GM18868 (cell line): ENCODE measurements around the gene KIF16B.

Source experiments
- ATAC-seq: cut with Tn5 transposase; IDR thresholded peaks from one replicate; pipeline ENCODE4 v1.9.1; 2021; ENCODE audit warnings: mild to moderate bottlenecking, moderate library complexity; ENCODE audit not compliant: unreplicated experiment

KIF16B gene

DNA sequence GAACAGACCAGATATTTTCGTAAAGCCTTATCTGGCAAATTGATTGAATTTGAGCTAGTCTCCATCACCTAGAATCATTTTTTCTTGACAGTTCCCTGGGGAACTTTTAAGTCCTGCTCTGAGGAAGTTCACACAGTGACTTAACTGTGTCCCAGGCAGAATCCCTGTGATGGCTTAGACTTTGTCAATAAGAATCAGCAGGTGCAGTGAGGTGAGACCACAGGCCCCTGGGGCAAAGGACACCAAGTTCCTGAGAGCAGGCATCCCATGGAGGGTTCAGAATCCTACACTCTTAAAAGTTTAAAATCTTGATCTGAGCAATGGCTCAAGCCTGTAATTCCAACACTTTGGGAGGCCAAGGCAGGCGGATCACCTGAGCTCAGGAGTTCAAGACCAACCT lies 13.0 kb downstream of the KIF16B start:
- no peak for ATAC-seq

DNA sequence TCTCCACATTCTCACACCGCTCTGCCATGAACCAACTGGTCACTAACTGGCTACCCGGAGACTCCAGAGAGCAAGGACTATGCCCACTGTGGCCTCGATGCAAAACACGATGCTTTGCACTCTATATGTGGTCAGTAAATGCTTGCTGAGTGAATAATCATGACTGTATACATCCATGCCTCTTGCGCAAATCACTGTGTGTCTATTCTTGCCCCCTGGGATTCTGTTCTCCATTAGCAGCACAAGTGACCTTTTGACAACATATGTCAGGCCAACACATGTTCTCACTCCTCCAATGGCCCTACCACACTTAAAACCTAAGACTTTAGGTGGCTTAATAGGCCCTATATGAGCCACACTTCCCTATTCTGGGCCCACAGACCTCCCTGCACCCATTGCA lies 16.9 kb downstream of the KIF16B start:
- no peak for ATAC-seq

DNA sequence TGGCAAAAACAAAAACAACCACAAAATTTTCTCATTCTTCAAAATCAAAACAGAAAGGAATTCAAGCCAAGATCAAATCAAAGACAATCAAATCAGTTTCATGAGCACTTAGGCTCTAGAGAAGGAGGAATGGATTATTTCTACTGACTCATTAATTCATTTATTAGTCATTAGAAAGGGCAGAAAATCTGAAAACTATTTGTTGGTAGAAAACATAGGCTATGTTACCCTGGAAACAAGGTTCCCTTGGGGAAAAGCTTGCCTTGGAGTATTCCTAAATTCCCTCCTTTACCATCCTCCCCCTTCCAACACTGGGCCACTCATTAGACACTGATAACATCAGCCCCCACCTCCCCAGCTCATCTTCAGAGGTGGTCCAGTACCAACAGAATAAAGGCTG lies 17.5 kb downstream of the KIF16B start:
- ATAC-seq = no peak

DNA sequence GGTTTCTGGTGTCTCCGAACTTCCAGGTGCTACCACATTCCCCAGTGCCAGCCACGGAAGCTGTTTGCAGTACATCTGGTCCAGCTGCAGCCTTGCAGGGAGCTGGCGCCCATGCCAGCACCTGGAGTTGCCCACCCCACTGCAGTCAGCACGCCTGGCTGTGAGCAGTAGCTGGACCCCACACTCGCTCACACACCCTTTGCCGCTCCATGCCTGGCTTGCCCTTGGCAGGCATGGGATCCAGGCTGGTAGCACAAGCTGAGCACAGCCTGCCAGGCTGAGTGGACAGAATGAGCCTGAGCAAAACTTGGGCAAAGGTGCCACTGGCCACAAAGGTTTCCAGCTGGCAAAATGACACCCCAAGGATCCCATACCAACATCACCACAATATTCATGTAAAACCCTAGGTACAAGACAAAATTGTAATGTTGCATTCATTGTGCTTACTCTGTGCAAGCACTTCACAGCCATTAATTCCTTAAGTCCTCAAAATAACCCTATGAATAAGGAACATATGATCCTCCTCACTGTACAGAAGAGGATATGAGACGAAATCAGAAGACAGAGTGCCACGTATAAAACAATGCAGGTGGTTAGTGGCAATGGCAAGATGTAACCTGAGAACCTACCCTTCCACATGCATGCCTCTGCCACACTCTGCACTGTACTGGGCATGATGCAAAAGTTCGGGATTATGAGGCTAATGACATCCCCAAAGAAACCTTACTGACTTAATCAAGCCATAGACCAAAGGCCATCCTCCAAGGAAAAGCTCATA lies 18.3 kb downstream of the KIF16B start:
- ATAC-seq = no peak

DNA sequence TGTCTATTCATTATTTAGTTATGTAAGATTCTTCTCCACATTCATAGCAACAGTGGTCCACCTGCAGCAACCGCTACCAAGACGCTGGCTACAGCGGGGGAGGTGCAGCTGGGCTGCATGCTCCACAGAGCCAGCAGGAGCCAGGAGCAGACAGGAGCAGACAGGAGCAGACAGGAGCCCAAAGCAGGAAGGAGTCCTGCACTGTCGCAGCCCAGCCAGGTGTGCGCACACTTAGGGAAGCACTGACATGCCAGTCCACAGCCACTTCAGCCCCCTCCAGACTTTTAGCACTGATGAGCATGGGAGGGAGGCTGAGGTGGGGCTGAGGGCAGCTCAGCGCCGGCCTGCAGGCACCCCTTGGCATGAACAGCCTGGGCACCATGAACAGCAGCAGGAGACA lies 19.6 kb downstream of the KIF16B start:
- ATAC-seq = no peak

DNA sequence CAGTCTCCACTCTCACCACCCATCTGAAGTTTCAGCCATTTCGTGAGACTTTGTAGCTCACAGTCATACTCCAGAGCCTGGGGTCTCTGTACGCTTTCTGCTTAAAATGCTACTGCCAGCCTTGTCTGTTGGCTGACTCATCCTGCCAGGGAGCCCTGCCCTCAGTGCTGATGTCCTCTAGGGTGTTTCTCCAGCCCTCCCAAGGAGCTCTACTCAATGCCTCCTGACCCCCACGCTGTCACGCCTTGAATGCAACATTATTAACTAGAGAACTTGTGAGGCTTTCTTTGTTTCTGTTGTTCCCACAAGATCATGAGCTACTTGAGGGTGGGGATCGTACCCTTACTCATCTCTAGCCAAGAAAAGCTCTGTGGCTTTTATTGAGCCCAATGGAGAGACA lies 20.1 kb downstream of the KIF16B start:
- ATAC-seq = no peak

DNA sequence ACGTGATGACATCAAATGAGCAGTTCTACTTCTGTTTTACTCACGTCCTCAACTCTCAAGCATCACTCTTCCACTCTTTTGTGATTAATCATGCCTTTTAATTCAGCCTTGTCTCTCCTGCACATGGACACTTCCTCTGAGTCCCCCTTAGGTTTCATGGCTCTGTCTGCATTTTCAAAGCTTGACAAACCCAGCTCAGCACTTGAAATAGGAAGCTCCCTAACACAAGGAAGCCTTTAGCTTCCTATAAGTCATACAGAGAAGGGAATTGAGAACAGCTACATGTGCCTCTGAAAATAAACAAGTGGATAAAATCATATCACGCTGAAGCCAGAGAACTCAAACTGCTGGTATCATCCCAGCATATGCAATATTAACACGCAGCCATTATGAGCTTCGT lies 21.2 kb downstream of the KIF16B start:
- ATAC-seq = no peak

DNA sequence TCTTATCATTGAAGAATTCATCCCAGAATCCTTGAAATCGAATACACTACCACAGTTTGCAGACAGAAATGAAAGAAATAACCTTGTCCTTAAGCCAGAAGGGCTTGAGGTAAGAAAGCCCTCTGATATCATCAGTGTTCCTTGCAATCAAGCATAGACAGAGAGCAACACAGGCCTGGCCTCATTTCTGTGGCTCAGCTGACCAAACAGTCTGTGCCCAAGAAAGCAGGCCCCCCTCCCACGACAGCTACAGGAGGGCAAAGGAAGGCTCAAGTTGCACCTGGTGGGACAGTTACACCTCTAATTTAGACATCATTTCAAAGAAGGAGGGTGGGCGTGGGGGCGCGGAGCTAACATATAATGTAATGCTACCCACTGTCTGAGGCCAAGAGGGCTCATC lies 21.6 kb downstream of the KIF16B start:
- no peak for ATAC-seq

DNA sequence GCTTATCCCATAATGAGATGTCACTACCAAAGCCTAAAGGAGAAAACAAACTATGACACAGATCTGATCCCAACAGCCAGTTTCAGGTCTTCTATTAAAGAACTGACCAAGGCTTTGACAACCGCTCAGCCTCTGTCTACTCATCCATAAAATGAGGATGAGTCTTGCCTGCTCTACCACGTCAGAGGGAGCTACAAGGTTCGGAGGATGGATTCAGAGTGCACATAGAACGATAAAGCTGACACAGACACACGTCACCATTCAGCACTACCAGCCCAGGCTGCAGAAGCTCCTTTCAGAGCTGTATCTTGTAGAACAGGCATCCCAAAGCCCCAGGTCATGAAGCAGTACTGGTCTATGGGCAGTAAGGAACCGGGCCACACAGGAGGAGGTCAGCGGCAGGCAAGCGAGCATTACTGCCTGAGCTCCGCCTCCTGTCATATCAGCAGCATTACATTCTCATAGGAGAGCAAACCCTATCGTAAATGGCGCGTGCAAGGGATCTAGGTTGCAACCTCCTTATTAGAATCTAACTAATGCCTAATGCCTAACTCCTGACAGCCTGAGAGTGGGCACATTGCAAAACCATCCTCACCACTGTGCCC lies 25.1 kb downstream of the KIF16B start:
- ATAC-seq = no peak

DNA sequence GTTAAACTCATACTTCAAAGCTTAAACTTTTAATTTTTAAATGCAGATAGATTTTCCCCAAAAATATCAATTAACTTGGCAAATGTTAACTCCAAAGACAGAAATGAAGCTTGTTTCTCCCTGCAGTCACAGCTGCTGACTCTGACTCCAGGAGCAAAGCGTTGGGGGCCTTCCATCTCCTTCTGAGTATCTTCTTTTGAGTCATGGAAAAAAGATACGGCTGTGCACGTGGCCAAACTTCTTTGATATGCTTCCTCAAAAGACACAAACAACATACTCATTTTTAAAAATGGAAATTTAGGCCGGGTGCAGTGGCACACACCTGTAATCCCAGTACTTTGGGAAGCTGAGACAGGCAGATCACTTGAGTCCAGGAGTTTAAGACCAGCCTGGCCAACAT lies 28.3 kb downstream of the KIF16B start:
- ATAC-seq = no peak

DNA sequence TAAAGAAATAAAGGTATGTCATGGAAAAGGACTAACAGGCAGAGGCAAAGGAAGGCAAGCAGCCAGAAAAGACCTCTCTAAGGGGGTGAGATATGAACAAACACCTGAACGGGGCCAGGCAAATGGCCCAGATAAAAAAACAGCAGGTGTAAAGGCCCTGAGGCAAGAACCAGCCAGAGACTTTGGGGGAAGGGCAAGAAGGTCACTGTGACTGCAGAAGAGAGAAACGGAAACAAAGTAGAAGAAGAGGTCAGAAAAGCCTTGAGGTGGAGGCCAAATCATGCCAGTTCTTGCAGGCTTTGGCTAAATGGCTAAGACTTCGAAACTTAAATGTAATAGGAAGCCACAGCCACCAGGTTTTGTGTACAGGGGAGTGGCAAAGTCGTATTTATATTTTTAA lies 30.8 kb downstream of the KIF16B start:
- no peak for ATAC-seq

DNA sequence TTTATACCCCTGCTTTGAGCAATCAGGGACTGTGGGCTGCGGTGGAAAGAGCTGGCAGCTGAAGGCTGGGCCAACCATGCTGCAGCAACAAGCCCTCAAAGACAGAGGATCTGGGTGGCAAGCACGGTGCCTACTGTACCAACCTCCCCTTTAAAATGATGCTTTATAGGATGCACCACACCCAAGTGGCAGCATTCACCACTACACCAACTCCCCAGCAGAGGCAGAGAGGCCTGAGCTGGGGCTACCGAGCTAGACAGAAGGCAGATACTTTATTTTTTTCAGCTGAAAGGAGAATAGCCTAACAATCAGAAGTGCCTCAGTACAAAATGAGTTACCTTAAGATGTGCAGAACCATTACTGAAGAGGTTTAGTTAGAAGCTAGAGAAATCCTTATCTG lies 31.4 kb downstream of the KIF16B start:
- ATAC-seq = no peak

DNA sequence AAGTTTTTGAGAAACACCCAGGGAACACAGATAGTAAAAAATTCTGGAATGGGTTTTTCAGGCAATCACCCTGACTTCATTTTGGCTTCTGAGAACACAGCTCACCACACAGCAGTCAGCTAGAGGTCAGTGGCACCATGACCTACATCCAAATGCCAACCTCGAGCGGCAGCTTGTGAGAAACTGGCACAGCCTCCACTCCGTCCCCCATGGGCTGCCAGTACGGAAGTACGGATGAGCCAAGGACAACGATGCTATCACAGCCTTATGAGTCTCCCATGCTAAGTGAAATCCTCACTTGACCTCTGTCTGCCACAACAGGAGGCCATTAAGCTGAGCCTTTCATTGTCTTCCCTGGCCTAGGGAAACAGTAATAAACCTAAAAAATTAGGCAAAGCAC lies 32.0 kb downstream of the KIF16B start:
- ATAC-seq = no peak

DNA sequence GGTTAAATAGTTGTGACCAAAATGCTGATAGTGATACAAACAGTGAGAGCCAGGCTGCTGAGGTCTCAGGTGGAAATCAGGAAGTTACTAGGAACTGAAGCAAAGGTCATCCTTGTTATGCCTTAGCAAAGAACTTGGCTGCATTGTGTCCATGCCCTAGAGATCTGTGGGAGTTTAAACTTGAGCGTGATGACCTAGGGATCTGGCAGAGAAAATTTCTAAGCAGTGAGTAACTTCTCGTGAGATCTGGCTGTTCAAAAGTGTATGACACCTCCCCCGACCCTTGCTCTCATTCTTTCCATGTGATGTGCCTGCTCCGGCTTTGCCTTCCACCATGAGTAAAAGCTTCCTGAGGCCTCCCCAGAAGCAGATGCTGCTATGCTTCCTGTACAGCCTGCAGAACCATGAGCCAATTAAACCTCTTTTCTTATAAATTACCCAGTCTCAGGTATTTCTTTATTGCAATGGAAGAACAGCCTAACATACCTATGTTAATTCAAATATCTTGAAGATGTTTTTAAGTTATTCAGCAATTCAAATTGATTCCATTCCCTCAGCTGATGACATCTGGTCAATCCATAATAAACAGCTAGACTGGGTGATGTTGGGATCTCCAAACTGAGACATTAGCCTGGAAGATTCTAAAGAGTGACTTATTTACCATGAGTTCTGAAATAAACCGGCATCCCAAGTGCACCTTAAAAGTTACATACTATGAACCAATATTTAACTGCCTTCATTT lies 33.8 kb downstream of the KIF16B start:
- ATAC-seq = no peak

DNA sequence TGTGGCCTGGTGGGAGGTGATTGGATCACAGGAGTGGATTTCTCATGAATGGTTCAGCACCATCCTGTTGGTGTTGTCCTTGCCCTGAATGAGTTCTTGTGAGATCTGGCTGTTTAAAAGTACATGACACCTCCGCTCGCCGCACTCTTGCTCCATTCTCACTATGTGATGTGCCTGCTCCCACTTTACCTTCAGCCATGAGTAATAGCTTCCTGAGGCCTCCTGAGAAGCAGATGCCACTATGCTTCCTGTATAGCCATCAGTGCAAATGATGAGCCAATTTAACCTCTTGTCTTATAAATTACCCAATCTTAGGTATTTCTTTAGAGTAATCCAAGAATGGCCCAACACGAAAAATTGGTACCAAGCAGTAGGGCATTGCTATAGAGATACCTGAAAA lies 34.5 kb downstream of the KIF16B start:
- no peak for ATAC-seq

DNA sequence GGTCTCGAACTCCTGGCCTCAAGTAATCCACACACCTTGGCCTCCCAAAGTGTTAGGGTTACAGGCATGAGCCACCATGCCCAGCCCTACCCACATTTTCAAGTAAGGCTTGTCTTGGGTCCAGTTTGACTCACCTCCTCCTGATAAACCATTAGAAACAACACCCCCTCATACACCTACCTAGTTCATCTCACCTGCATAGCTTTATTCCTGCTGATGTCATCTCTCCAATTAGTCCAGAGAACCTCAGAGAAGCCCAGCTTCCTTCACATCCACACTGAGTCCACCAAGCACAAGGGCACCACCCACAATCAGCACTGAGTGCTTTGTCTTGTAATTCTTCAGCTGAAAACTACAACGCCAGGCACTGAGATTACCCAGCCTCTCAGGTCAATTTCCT lies 35.3 kb downstream of the KIF16B start:
- ATAC-seq = no peak

DNA sequence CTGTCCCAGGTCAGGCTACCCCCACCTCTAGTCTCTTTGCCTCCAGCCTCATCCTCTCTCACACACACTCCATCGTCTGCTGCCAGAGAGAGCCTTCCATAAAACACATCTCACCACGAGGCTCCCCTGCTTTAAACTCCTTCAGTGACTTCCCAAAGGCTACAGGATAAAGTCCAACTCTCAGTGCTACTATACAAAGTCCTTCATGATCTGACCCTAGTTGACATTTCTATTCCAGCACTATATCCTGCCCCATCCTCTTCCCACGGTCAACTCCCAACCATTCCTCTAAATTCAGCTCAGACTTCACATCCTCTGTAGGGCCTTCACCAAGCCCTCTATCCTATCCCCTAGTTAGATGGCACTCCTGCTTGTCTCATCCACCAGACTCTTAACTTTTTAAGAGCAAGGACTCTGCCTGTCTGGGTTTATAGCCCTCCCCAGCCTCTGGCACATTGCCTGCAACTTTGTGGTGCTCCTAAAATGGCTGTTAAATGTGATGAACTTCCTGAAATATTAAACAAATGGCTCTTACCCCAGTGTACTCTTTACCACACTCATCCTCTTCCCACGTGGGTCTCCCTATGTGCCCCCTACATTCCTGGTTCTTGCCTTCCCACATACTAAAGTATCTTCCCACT lies 36.1 kb downstream of the KIF16B start:
- ATAC-seq = no peak

DNA sequence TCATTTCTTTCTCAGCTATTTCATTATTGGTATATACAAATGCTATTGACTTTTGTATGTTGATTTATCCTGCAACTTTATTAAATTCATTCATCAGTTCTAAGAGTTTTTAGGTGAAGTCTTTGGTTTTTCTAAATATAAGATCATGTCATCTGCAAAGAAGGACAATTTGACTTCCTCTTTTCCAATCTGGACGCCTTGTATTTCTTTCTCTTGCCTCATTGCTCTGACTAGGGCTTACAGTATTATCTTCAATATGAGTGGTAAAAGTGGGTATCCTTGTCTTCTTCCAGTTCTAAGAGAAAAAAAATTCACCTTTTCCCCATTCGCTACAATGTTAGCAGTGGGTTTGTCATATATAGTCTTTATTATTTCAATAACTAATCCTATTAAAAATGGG lies 38.0 kb downstream of the KIF16B start:
- no peak for ATAC-seq

DNA sequence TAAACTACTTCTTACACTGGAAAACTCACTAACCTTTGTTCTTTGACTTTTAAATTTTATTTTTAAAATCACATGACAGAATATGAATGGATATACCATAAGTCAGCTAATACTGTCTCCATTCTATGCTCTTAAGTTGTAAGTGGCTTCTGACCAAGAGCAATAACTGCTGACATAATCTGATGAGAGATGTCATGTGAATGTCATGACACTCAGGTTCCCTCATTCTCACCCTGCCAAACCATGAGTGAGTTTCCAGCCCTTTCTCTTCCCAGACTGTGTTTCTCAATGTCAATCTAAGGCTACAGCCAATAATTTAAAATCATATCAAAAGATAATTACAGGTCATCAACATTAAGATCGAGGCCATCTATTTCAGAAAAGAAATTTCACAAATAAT lies 39.7 kb downstream of the KIF16B start:
- ATAC-seq = no peak

DNA sequence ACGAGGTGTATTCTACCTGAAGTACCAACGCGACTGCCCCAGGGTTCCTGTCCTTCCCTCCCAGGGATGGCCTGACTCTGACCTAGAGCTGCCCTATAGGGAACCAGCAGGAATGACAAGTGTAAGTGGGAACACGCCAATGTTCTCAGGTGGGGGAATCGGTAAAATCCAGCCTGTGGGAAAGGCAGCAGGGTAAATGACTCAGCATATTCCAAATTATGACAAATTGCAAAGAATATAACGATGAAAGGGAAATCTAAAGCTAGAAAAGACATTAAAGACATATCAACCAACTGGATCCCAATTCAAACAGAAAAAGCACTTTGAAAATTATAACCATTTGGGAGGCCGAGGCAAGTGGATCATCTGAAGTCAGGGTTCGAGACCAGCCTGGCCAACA lies 41.8 kb downstream of the KIF16B start:
- no peak for ATAC-seq

DNA sequence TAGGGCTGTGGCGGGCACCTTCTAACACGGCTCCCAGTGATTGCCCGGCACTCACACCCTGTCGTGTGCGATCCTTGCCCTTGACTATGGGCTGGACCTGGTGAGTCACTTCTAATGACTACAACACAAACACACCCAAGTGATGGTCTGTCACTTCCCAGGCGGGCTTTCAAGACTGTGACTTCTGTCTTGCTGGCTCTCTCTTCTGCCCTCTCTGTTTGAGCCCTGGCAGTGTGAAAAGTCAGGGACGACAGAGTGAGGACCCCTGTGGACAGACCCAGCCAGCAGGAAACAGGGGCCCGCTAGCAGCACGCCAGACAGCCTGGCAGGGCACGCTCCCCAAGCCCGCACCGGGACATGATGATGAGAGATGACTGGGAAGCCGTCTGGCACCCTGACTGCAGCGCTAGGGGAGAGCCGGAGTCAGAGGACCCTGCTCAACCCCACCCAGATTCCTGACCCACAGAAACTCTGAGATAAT lies 43.0 kb downstream of the KIF16B start:
- no peak for ATAC-seq

DNA sequence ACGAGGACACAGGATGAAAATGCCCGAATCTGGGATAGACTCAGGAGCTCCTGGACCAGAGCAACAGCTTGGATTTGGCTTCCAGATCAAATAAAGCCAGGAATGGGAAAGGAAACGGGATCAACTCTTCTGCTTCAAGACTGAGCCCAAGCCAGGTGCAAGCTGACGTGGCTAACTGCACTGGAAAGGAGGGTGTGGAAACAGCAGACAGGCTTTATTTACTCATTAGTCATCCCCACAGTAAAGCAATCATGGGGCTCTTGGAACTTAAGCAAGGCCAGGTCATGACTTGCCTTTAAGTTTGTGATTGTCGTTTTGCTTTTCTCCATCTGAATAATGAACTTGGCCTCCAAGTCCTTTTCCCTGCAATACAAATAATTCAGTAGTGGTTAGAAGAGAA lies 45.2 kb downstream of the KIF16B start:
- ATAC-seq = no peak
